Measurements from ENCODE around the gene TEPSIN.

DNA sequence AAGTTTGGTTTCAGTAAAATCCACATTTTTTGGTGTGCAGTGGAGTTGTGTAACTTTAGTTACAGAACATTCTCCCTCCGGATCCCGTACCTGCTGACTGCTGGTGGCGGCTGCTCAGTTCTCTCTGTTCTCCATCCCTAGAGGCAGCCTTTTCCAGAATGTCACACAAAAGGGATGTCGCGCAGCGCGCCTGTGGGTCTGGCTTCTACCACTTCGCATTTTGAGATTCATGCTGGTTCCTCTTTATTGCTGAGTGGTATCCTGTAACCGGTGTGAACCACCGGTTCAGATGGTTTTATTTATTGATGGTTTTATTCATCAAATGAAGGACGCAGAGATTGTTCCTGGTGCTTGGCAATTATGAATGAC is 15.1 kb downstream of the TEPSIN start:
- TF ChIP-seq POLR2A (IDR thresholded peaks at IDR 0.05): no peak
- TF ChIP-seq, protein P1, sequence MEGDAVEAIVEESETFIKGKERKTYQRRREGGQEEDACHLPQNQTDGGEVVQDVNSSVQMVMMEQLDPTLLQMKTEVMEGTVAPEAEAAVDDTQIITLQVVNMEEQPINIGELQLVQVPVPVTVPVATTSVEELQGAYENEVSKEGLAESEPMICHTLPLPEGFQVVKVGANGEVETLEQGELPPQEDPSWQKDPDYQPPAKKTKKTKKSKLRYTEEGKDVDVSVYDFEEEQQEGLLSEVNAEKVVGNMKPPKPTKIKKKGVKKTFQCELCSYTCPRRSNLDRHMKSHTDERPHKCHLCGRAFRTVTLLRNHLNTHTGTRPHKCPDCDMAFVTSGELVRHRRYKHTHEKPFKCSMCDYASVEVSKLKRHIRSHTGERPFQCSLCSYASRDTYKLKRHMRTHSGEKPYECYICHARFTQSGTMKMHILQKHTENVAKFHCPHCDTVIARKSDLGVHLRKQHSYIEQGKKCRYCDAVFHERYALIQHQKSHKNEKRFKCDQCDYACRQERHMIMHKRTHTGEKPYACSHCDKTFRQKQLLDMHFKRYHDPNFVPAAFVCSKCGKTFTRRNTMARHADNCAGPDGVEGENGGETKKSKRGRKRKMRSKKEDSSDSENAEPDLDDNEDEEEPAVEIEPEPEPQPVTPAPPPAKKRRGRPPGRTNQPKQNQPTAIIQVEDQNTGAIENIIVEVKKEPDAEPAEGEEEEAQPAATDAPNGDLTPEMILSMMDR (IDR thresholded peaks at IDR 0.05): no peak

Measured in ovary (tissue), 3 donors.